HuH-7 (cell line): ENCODE results near the gene SLC16A1.
"Not testable (repeated sequence)": the region's sequence is repeated elsewhere in the genome, so short reads cannot be mapped to it uniquely, and the experiment has no call there.

ENCODE experiments used
- DNase-seq: peaks from one replicate; pipeline ENCODE4 v3.0.0; 2011; ENCODE audit warnings: low spot score

SLC16A1 gene

GRCh38 chr1:112925015-112925414, 31.0 kb downstream of the SLC16A1 start:
- DNase-seq, result no peak

- DNase-seq, result no peak
These were observed 32.0 kb downstream of the SLC16A1 start for GRCh38 chr1:112923959-112924349.

GRCh38 chr1:112923234-112923958, 32.6 kb downstream of the SLC16A1 start:
- no peak for DNase-seq

- DNase-seq, result no peak
These were observed 44.3 kb downstream of the SLC16A1 start for GRCh38 chr1:112911506-112912220.

GRCh38 chr1:112909847-112910246, 46.1 kb downstream of the SLC16A1 start:
- no peak for DNase-seq

GRCh38 chr1:112906150-112906698, 49.8 kb downstream of the SLC16A1 start:
- DNase-seq, result no peak

- no peak for DNase-seq
These were observed 50.4 kb downstream of the SLC16A1 start for GRCh38 chr1:112905395-112906149.

GRCh38 chr1:112904831-112905261, 51.1 kb downstream of the SLC16A1 start:
- no peak for DNase-seq

GRCh38 chr1:112904071-112904830, 51.7 kb downstream of the SLC16A1 start:
- no peak for DNase-seq

- DNase-seq, result no peak
These were observed 53.8 kb downstream of the SLC16A1 start for GRCh38 chr1:112902221-112902620.

GRCh38 chr1:112901387-112901786, 54.6 kb downstream of the SLC16A1 start:
- no peak for DNase-seq

- no peak for DNase-seq
These were observed 59.2 kb downstream of the SLC16A1 start for GRCh38 chr1:112896783-112897182.

GRCh38 chr1:112894561-112895011, 61.4 kb downstream of the SLC16A1 start:
- no peak for DNase-seq

- DNase-seq, result no peak
These were observed 62.0 kb downstream of the SLC16A1 start for GRCh38 chr1:112894010-112894292.

- no peak for DNase-seq
These were observed 62.5 kb downstream of the SLC16A1 start for GRCh38 chr1:112893288-112894009.

- not testable (repeated sequence) for DNase-seq
These were observed 66.1 kb downstream of the SLC16A1 start for GRCh38 chr1:112889906-112890305.

- no peak for DNase-seq
These were observed 66.8 kb downstream of the SLC16A1 start for GRCh38 chr1:112889052-112889768.

GRCh38 chr1:112888630-112889029, 67.4 kb downstream of the SLC16A1 start:
- no peak for DNase-seq

- DNase-seq, result no peak
These were observed 68.3 kb downstream of the SLC16A1 start for GRCh38 chr1:112887599-112888283.

GRCh38 chr1:112884996-112885395, 71.0 kb downstream of the SLC16A1 start:
- not testable (repeated sequence) for DNase-seq
